Fibroblast of lung (primary cell): ENCODE results near the gene COPRS.

ENCODE experiments used
- CTCF ChIP-seq, 2 donors: IDR thresholded peaks in 1 of 2; conservative IDR thresholded peaks in 1 of 2; 1 replicate in 1 of 2; 2 replicates in 1 of 2; pipeline ENCODE4 v1.5.1; 2011 to 2012; ENCODE audit warnings: low read length in 2 of 2, control low read depth in 1 of 2, inconsistent platforms in 1 of 2, low read depth in 1 of 2, mild to moderate bottlenecking in 1 of 2
- EZH2 ChIP-seq: IDR thresholded peaks from 2 replicates; pipeline ENCODE4 v1.5.1; 2012; ENCODE audit warnings: low read length, control low read depth, mild to moderate bottlenecking; ENCODE audit errors: missing control alignments

DNA sequence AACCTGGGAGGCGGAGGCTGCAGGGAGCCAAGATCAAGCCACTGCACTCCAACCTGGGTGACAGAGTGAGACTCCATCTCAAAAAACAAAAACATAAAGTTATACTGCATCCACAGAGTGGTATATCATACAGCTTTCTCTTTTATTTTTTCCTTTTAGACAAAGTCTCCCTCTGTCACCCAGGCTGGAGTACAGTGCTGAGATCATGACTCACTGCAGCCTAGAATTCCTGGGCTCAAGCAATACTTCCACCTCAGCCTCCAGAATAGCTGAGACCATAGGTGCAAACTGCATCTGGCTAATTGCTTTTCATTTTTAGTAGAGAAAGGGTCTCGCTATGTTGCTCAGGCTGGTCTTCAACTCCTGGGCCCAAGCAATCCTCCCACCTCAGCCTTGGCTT is 10.0 kb upstream of the COPRS start:
- TF ChIP-seq CTCF (conservative IDR thresholded peaks at IDR 0.05 in 1 of 2, IDR thresholded peaks at IDR 0.05 in 1 of 2; ENCODE audit: low read depth in 1 of 2, low read length in 2 of 2) = no peak
- TF ChIP-seq EZH2 = no peak
